SK-N-SH (cell line): ENCODE data around the gene FKBP8. TPM values are rescaled to one million over a fixed set of nuclear protein-coding genes. Genes with fewer than 3 reads are reported as not detected.

Experiments
- CTCF ChIA-PET: fragments of 300-600, 350-600 bp; formaldehyde crosslinking; extraction: SDS; loops from one replicate; lab custom pipeline; 2021; lab: Yijun Ruan, JAX
- POLR2A ChIA-PET: fragments of 350-600 bp; sonication (Branson Sonifier 250); formaldehyde crosslinking; extraction: SDS; loops from one replicate; lab custom pipeline; 2020; ENCODE audit warnings: antibody characterized with exemption, inconsistent platforms; lab: Yijun Ruan, JAX
- DNase-seq: peaks from one replicate; pipeline ENCODE4 v3.0.0; 2012
- H2AFZ ChIP-seq: fragments of 200-600 bp; sonication (generic); 2 replicates; pipeline ENCODE4 v1.8.1; 2016; ENCODE audit warnings: antibody characterized with exemption, mild to moderate bottlenecking, low read depth
- H3F3A ChIP-seq: fragments of 200-600 bp; sonication (generic); replicated peaks from 2 replicates; pipeline ENCODE3; 2016; ENCODE audit warnings: antibody characterized with exemption, mild to moderate bottlenecking; ENCODE audit not compliant: insufficient read depth
- H3K27ac ChIP-seq, 2 experiments: fragments of 200-500 bp in 1 of 2; fragments of 200-600 bp in 1 of 2; sonication (Bioruptor generic) in 1 of 2; sonication (generic), shearing (Covaris generic) in 1 of 2; 2 replicates each; pipeline versions ENCODE4 v1.5.1 to v1.6.1; 2014 to 2016; ENCODE audit warnings: low read depth in 2 of 2, inconsistent platforms in 1 of 2, low read length in 1 of 2, mild to moderate bottlenecking in 1 of 2, mixed read lengths in 1 of 2
- H3K27me3 ChIP-seq: fragments of 200-600 bp; sonication (generic), shearing (Covaris generic); 2 replicates; pipeline ENCODE4 v1.6.1; 2016; ENCODE audit warnings: mixed run types; ENCODE audit not compliant: insufficient read depth
- H3K36me3 ChIP-seq, 2 experiments: fragments of 200-500 bp in 1 of 2; fragments of 200-600 bp in 1 of 2; sonication (Bioruptor generic) in 1 of 2; sonication (generic) in 1 of 2; replicated peaks in 1 of 2; 2 replicates each; pipeline versions ENCODE3 to v1.5.1; 2014 to 2016; ENCODE audit warnings: low read length in 1 of 2, mild to moderate bottlenecking in 1 of 2; ENCODE audit not compliant: insufficient read depth in 2 of 2, control insufficient read depth in 1 of 2
- H3K4me1 ChIP-seq, 2 experiments: fragments of 200-500 bp in 1 of 2; fragments of 200-600 bp in 1 of 2; sonication (Bioruptor generic) in 1 of 2; sonication (generic), shearing (Covaris generic) in 1 of 2; 2 replicates each; pipeline versions ENCODE4 v1.5.1 to v1.6.1; 2014 to 2016; ENCODE audit warnings: low read depth in 1 of 2, low read length in 1 of 2, mixed run types in 1 of 2; ENCODE audit not compliant: insufficient read depth in 2 of 2, control insufficient read depth in 1 of 2
- H3K4me2 ChIP-seq: fragments of 200-600 bp; sonication (generic), shearing (Covaris generic); 2 replicates; pipeline ENCODE4 v1.6.1; 2017; ENCODE audit warnings: mixed run types
- H3K4me3 ChIP-seq, 2 experiments: fragments of 200-500 bp in 1 of 2; fragments of 200-600 bp in 1 of 2; sonication (Bioruptor generic) in 1 of 2; sonication (generic), shearing (Covaris generic) in 1 of 2; 2 replicates each; pipeline versions ENCODE4 v1.5.1 to v1.8.1; 2014 to 2016; ENCODE audit warnings: low read depth in 2 of 2, inconsistent platforms in 1 of 2, low read length in 1 of 2, mild to moderate bottlenecking in 1 of 2, mixed read lengths in 1 of 2, moderate library complexity in 1 of 2
- H3K79me2 ChIP-seq: fragments of 200-600 bp; sonication (generic); 2 replicates; pipeline ENCODE4 v1.8.1; 2017; ENCODE audit warnings: mild to moderate bottlenecking; ENCODE audit not compliant: insufficient read depth
- H3K9ac ChIP-seq: fragments of 200-600 bp; sonication (generic); 2 replicates; pipeline ENCODE4 v1.6.1; 2017; ENCODE audit warnings: mixed run types
- H3K9me2 ChIP-seq: fragments of 200-600 bp; sonication (generic); 2 replicates; pipeline ENCODE4 v1.6.1; 2017; ENCODE audit warnings: mixed run types
- H3K9me3 ChIP-seq: fragments of 200-600 bp; sonication (generic); 2 replicates; pipeline ENCODE4 v1.6.1; 2017; ENCODE audit warnings: mixed run types, mild to moderate bottlenecking, moderate library complexity
- H4K20me1 ChIP-seq: fragments of 200-600 bp; sonication (generic); 2 replicates; pipeline ENCODE4 v1.6.1; 2017; ENCODE audit warnings: mild to moderate bottlenecking, mixed run types; ENCODE audit not compliant: insufficient read depth
- CTCF ChIP-seq: fragments of 200-600 bp; sonication (generic); IDR thresholded peaks from 2 replicates; pipeline ENCODE4 v1.6.1; 2017; ENCODE audit warnings: antibody characterized with exemption, mild to moderate bottlenecking, moderate library complexity
- ELF1 ChIP-seq: IDR thresholded peaks from 2 replicates; pipeline ENCODE4 v1.4.0; 2012
- EP300 ChIP-seq, 2 experiments: IDR thresholded peaks; 2 replicates each; pipeline versions ENCODE4 v1.4.0 to v1.6.1; 2012; ENCODE audit warnings: borderline replicate concordance in 1 of 2, low read depth in 1 of 2, low read length in 1 of 2
- EZH2phosphoT487 ChIP-seq: fragments of 200-600 bp; sonication (generic); IDR thresholded peaks from 2 replicates; pipeline ENCODE4 v1.6.1; 2017; ENCODE audit warnings: low read depth, mixed run types, mild to moderate bottlenecking, antibody characterized with exemption, moderate library complexity, borderline replicate concordance
- FOXJ3 ChIP-seq: sonication (generic); formaldehyde crosslinking; IDR thresholded peaks from 2 replicates; pipeline ENCODE4 v1.5.1; 2020; ENCODE audit warnings: mild to moderate bottlenecking, missing genetic modification reagents
- FOXM1 ChIP-seq: IDR thresholded peaks from 2 replicates; pipeline ENCODE4 v1.4.0; 2012; ENCODE audit warnings: low read depth, mild to moderate bottlenecking
- GABPA ChIP-seq: IDR thresholded peaks from 2 replicates; pipeline ENCODE4 v1.4.0; 2012; ENCODE audit warnings: low read depth, mild to moderate bottlenecking
- JUND ChIP-seq: IDR thresholded peaks from 2 replicates; pipeline ENCODE4 v1.4.0; 2012
- MAX ChIP-seq: IDR thresholded peaks from 2 replicates; pipeline ENCODE4 v1.4.0; 2012; ENCODE audit warnings: low read depth
- NFIC ChIP-seq: IDR thresholded peaks from 2 replicates; pipeline ENCODE4 v1.4.0; 2012; ENCODE audit warnings: borderline replicate concordance
- NRF1 ChIP-seq: IDR thresholded peaks from 2 replicates; pipeline ENCODE4 v1.6.1; 2012; ENCODE audit warnings: low read depth, mild to moderate bottlenecking, low read length
- RAD21 ChIP-seq: IDR thresholded peaks from 2 replicates; pipeline ENCODE4 v1.6.1; 2012; ENCODE audit warnings: mild to moderate bottlenecking, low read length
- SIN3A ChIP-seq: IDR thresholded peaks from 2 replicates; pipeline ENCODE4 v1.6.1; 2012; ENCODE audit warnings: low read depth, mild to moderate bottlenecking, low read length, moderate library complexity, borderline replicate concordance
- SMC3 ChIP-seq: IDR thresholded peaks from 2 replicates; pipeline ENCODE4 v1.6.1; 2012; ENCODE audit warnings: low read depth, low read length, improper control_type of control experiment
- TAF1 ChIP-seq: IDR thresholded peaks from 2 replicates; pipeline ENCODE4 v1.6.1; 2012; ENCODE audit warnings: low read depth, mild to moderate bottlenecking, low read length, moderate library complexity, borderline replicate concordance
- TCF12 ChIP-seq: IDR thresholded peaks from 2 replicates; pipeline ENCODE4 v1.4.0; 2012
- YY1 ChIP-seq: IDR thresholded peaks from 2 replicates; pipeline ENCODE4 v1.4.0; 2012; ENCODE audit warnings: low read depth, mild to moderate bottlenecking
- WGBS: methylation state at CpG from one replicate; pipeline ENCODE4 v1.1.6; 2017; ENCODE audit warnings: low lambda C conversion rate; 5-methylcytosine and 5-hydroxymethylcytosine counted together
- polyA plus RNA-seq, 3 experiments: library from polyadenylated mRNA; depleted of rRNA; stranded (reverse); fragments of >200 nt; gene quantifications; 2 replicates each; pipeline ENCODE4 v1.2.3, GENCODE V29; 2012
- TF ChIP-seq, protein P1 (sequence below): IDR thresholded peaks from 2 replicates; pipeline ENCODE4 v1.4.0; 2012; ENCODE audit warnings: low read depth, borderline replicate concordance
- TF ChIP-seq, protein P2 (sequence below): IDR thresholded peaks from 2 replicates; pipeline ENCODE4 v1.4.0; 2012; ENCODE audit warnings: low read depth, borderline replicate concordance

FKBP8 gene
- polyA plus RNA-seq, 1 of the 3 experiments (the other 2 are of a cell fraction), result 273 TPM

DNA sequence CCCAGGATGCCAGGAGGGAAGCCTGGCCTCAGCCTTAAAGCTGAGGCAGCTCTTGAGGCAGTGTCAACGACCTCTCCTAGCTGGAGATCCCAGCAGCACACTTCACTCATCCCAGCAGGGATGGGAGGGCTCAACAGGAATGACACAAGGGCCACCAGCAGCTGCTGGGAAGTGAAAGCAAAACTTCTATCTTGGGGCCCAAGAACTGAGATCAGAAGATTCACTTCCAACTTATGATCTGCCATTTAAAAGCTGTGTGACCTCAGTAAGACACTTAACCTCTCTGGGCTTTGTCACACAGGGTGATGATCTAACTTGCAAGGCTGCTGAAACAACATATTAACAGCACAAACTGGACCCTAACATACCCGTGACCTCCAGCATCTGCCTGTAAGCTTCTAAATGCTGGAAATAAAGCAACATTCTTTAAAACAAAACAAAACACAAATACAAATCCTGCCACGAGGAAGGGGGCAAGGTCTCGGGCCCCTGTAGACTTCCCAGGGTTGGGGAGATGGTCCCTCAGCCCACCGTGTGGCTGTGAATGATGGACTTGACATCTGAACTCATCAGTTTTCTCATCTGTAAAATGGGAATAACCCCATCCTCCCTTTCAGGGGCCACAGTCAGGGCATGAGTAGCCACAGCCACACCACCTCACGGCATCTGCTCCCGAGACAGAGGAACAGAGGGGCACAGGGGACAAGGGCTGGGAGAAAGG lies 44.2 kb downstream of the FKBP8 start:
- Histone ChIP-seq H3K9ac (no peak overlapping the region), H3K4me2 (no peak overlapping the region), H4K20me1 (peaks cover 100% of the 10 kb centered on the region), H2AFZ (no peak overlapping the region), H3K27ac (no peak overlapping the region), H3K9me3 (no peaks in the 10 kb centered on the region), H3F3A (peaks cover 4% of the 10 kb centered on the region), H3K27me3 (no peaks in the 10 kb centered on the region), H3K79me2 (peaks cover 98% of the 10 kb centered on the region)
- ChIA-PET POLR2A (no interaction called here), CTCF (interaction anchor here (1.1 to 4.1 kb wide), 5 partner anchors 11 to 72 kb away, joined by 3 to 20 read pairs (median 4); no protein-coding TSS in a partner anchor)
- 93% methylated on average over 7 of the region's 7 CpGs for WGBS
- no peak for TF ChIP-seq TCF12
- TF ChIP-seq, protein P1, sequence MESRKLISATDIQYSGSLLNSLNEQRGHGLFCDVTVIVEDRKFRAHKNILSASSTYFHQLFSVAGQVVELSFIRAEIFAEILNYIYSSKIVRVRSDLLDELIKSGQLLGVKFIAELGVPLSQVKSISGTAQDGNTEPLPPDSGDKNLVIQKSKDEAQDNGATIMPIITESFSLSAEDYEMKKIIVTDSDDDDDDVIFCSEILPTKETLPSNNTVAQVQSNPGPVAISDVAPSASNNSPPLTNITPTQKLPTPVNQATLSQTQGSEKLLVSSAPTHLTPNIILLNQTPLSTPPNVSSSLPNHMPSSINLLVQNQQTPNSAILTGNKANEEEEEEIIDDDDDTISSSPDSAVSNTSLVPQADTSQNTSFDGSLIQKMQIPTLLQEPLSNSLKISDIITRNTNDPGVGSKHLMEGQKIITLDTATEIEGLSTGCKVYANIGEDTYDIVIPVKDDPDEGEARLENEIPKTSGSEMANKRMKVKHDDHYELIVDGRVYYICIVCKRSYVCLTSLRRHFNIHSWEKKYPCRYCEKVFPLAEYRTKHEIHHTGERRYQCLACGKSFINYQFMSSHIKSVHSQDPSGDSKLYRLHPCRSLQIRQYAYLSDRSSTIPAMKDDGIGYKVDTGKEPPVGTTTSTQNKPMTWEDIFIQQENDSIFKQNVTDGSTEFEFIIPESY, result no peak
- no peak for TF ChIP-seq YY1
- no peak for TF ChIP-seq CTCF
- no peak for TF ChIP-seq JUND
- no peak for TF ChIP-seq EZH2phosphoT487
- TF ChIP-seq GABPA, result no peak
- TF ChIP-seq TAF1, result no peak
- TF ChIP-seq FOXJ3 (CRISPR knock-in tag), result no peak
- no peak for TF ChIP-seq ELF1
- no peak for TF ChIP-seq RAD21
- TF ChIP-seq NRF1, result no peak
- no peak for TF ChIP-seq FOXM1
- TF ChIP-seq, protein P2, sequence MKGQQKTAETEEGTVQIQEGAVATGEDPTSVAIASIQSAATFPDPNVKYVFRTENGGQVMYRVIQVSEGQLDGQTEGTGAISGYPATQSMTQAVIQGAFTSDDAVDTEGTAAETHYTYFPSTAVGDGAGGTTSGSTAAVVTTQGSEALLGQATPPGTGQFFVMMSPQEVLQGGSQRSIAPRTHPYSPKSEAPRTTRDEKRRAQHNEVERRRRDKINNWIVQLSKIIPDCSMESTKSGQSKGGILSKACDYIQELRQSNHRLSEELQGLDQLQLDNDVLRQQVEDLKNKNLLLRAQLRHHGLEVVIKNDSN, result no peak
- TF ChIP-seq NFIC, result no peak
- no peak for TF ChIP-seq MAX
- TF ChIP-seq EP300 (IDR thresholded peaks at IDR 0.05; ENCODE audit: borderline replicate concordance in 1 of 2, low read depth in 1 of 2, low read length in 1 of 2), result no peak
- no peak for TF ChIP-seq SIN3A
- TF ChIP-seq SMC3, result no peak
- TF ChIP-seq, all 33 proteins: peak for 0
- no peak for DNase-seq
- Histone ChIP-seq H3K4me1 (peaks cover 11 to 58% of the 10 kb centered on the region in 2 experiments; a peak in 2 of 4 replicates), H3K4me3 (no peak overlapping the region), H3K9me2 (no peaks in the 10 kb centered on the region), H3K36me3 (no peaks in the 10 kb centered on the region)
